ENCODE data around the gene WFDC6. TPM values are rescaled to one million over a fixed set of nuclear protein-coding genes. Genes with fewer than 3 reads are reported as not detected.
"Not testable (repeated sequence)": the region's sequence is repeated elsewhere in the genome, so short reads cannot be mapped to it uniquely, and the experiment has no call there.

WFDC6 gene
- total RNA-seq (10 to 100 TPM; 75.6 to 83.3 TPM), polyA plus RNA-seq (ENCODE audit: insufficient read depth, low read depth, low replicate concordance) (24.9 TPM)
- long read RNA-seq, donor 1: 0 reads
- long read RNA-seq, donor 2: 0 reads

DNA sequence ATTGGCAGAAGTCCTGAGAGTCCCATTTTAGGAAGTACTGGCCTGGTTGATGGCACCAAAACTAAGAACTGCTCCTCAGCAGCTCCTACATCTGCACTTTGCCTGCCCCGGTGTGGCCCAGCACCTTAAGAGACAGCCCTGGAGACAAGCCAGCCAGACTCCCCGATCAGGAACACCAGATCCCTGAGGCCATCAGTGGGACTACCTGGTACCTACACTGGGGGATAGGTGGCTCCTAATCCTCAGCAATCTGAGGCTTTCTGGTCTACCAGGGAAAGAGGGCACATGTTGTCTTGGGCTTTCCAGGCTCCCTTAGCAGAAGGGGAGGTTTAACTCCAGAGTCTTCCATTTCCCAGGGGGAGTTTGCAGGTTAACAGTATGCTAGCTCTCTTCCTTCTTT lies at the start of gene WFDC6:
Gene WFDC6 (minus strand): TSS at position 101 of the 400 bp plus-strand sequence. CDS start 75 bp downstream, at position 26.
- H3K36me3 ChIP-seq (ENCODE audit: low read depth, missing control alignments): no peaks in the 10 kb centered on the region
- intact Hi-C loops (cut with DNase I; ENCODE audit: low total_unique reads): no loop called here
- DNase-seq: no peak

GRCh38 chr20:45588800-45589199 lies 49.5 kb upstream of the WFDC6 start:
- Histone ChIP-seq H3K27me3 (no peaks in the 10 kb centered on the region), H3K4me3 (no peak overlapping the region), H3K9me3 (no peaks in the 10 kb centered on the region), H3K36me3 (ENCODE audit: low read depth, missing control alignments) (no peaks in the 10 kb centered on the region), H3K4me1 (no peaks in the 10 kb centered on the region), H3K27ac (no peak overlapping the region)
- no peak for TF ChIP-seq POLR2A (IDR thresholded peaks at IDR 0.05)
- TF ChIP-seq, protein P1, sequence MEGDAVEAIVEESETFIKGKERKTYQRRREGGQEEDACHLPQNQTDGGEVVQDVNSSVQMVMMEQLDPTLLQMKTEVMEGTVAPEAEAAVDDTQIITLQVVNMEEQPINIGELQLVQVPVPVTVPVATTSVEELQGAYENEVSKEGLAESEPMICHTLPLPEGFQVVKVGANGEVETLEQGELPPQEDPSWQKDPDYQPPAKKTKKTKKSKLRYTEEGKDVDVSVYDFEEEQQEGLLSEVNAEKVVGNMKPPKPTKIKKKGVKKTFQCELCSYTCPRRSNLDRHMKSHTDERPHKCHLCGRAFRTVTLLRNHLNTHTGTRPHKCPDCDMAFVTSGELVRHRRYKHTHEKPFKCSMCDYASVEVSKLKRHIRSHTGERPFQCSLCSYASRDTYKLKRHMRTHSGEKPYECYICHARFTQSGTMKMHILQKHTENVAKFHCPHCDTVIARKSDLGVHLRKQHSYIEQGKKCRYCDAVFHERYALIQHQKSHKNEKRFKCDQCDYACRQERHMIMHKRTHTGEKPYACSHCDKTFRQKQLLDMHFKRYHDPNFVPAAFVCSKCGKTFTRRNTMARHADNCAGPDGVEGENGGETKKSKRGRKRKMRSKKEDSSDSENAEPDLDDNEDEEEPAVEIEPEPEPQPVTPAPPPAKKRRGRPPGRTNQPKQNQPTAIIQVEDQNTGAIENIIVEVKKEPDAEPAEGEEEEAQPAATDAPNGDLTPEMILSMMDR (IDR thresholded peaks at IDR 0.05): no peak
- no peak for DNase-seq
- intact Hi-C loops (cut with DNase I; ENCODE audit: low total_unique reads): no loop called here
- 80 to 82% methylated on average over 2 of the region's 2 CpGs for WGBS, 2 donors

More for the DNA sequence above, at the start of gene WFDC6:
- Histone ChIP-seq H3K27ac (no peak within 1 kb of the TSS), H3K4me3 (no peak within 1 kb of the TSS), H3K4me1 (no peaks in the 10 kb centered on the region), H3K9me3 (no peaks in the 10 kb centered on the region), H3K27me3 (no peaks in the 10 kb centered on the region)
- WGBS, 2 donors: 73 to 87% methylated on average over 2 of the region's 2 CpGs
- no peak for TF ChIP-seq POLR2A (IDR thresholded peaks at IDR 0.05)
- TF ChIP-seq, protein P1 (IDR thresholded peaks at IDR 0.05): no peak

- intact Hi-C loops (cut with DNase I; ENCODE audit: low total_unique reads); H3K9me3 ChIP-seq; DNase-seq; H3K27ac ChIP-seq; H3K27me3 ChIP-seq; H3K36me3 ChIP-seq (ENCODE audit: low read depth, missing control alignments); H3K4me3 ChIP-seq; H3K4me1 ChIP-seq: not testable (repeated sequence)
- WGBS, 2 donors: 89 to 93% methylated on average over 5 of the region's 5 CpGs
Measured at GRCh38 chr20:45585986-45586385, 46.7 kb upstream of the WFDC6 start.

GRCh38 chr20:45584294-45584693 lies 45.0 kb upstream of the WFDC6 start:
- H3K27ac ChIP-seq; H3K4me3 ChIP-seq; H3K36me3 ChIP-seq (ENCODE audit: low read depth, missing control alignments); DNase-seq; H3K9me3 ChIP-seq; H3K27me3 ChIP-seq; H3K4me1 ChIP-seq; intact Hi-C loops (cut with DNase I; ENCODE audit: low total_unique reads): not testable (repeated sequence)
- whole genome bisulfite sequencing, 2 donors: 83 to 84% methylated on average over 5 of the region's 5 CpGs

- H3K36me3 ChIP-seq (ENCODE audit: low read depth, missing control alignments): no peaks in the 10 kb centered on the region
- TF ChIP-seq POLR2A (IDR thresholded peaks at IDR 0.05): no peak
- TF ChIP-seq, protein P1 (IDR thresholded peaks at IDR 0.05): no peak
- intact Hi-C loops (cut with DNase I; ENCODE audit: low total_unique reads): no loop called here
- H3K4me1 ChIP-seq: no peaks in the 10 kb centered on the region
- WGBS, 2 donors: 67 to 80% methylated on average over 3 of the region's 3 CpGs
- H3K4me3 ChIP-seq: no peak overlapping the region
- no peak for DNase-seq
- H3K27ac ChIP-seq: no peak overlapping the region
- no peaks in the 10 kb centered on the region for H3K9me3 ChIP-seq
- no peaks in the 10 kb centered on the region for H3K27me3 ChIP-seq
Measured at GRCh38 chr20:45583502-45583901, 44.2 kb upstream of the WFDC6 start.

DNA sequence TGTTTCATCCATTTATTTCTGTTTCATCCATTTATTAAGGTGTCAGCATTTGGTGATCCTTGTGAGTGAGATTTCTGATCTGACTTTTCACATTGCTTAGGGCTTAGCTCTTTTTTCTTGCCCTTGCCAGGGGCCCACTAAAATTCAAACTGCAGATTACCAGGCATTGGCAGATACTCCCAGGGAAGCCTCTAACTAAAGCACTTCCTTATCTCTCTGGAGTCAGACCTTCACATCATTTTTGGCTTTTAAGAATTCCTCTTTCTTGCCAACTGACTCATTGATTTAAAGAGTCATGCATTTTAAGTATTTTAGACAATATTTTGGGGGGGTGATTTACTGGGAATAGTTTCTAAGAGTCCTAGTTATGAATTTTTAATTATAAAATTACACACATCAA lies 42.4 kb upstream of the WFDC6 start:
- intact Hi-C loops (cut with DNase I; ENCODE audit: low total_unique reads): no loop called here
- Histone ChIP-seq H3K27me3 (no peaks in the 10 kb centered on the region), H3K4me1 (no peaks in the 10 kb centered on the region), H3K36me3 (ENCODE audit: low read depth, missing control alignments) (no peaks in the 10 kb centered on the region), H3K4me3 (no peak overlapping the region), H3K9me3 (no peaks in the 10 kb centered on the region), H3K27ac (no peak overlapping the region)
- TF ChIP-seq POLR2A (IDR thresholded peaks at IDR 0.05): no peak
- TF ChIP-seq, protein P1 (IDR thresholded peaks at IDR 0.05): no peak
- no peak for DNase-seq
